HFFc6 (cell line): ENCODE results near the gene MIX23. TPM values are rescaled to one million over a fixed set of nuclear protein-coding genes. Genes with fewer than 3 reads are reported as not detected.

Experiments used
- DNase-seq: peaks from one replicate; pipeline ENCODE4 v3.0.0-alpha.2; 2018
- H3K27ac Mint-ChIP-seq: 2 replicates; pipeline ENCODE4 v1.8.0; 2020; ENCODE audit warnings: mild to moderate bottlenecking, mixed read lengths
- H3K27me3 Mint-ChIP-seq: 2 replicates; pipeline ENCODE4 v1.8.0; 2021; ENCODE audit warnings: mild to moderate bottlenecking, moderate library complexity, mixed read lengths; ENCODE audit not compliant: insufficient read depth
- H3K36me3 Mint-ChIP-seq: 2 replicates; pipeline ENCODE4 v1.8.0; 2021; ENCODE audit warnings: low read depth, mixed read lengths
- H3K4me1 Mint-ChIP-seq: 2 replicates; pipeline ENCODE4 v1.8.0; 2020; ENCODE audit warnings: low read depth, mixed read lengths
- H3K4me3 Mint-ChIP-seq: 2 replicates; pipeline ENCODE4 v1.8.0; 2020; ENCODE audit warnings: mild to moderate bottlenecking, moderate library complexity, mixed read lengths
- H3K9me3 Mint-ChIP-seq: 2 replicates; pipeline ENCODE4 v1.8.0; 2020; ENCODE audit warnings: mild to moderate bottlenecking, mixed read lengths
- CTCF ChIP-seq: fragments of 200-600 bp; sonication (generic); IDR thresholded peaks from 2 replicates; pipeline ENCODE4 v1.5.0; 2021; ENCODE audit warnings: antibody characterized with exemption, mild to moderate bottlenecking
- total RNA-seq, 6 experiments: library from RNA; stranded (reverse); fragmentation: NEBNext Ultra II Directional; extraction: Animal tissue kit (Norgen Biotek cat#: 25700); gene quantifications; 2 replicates in 1 of 6; 3 replicates in 5 of 6; pipeline ENCODE4 v1.2.3, GENCODE V29; 2021

The MIX23 gene
- total RNA-seq, 6 experiments from 2014 or later = 29.8 to 43.6 (median 40.6) TPM

DNA sequence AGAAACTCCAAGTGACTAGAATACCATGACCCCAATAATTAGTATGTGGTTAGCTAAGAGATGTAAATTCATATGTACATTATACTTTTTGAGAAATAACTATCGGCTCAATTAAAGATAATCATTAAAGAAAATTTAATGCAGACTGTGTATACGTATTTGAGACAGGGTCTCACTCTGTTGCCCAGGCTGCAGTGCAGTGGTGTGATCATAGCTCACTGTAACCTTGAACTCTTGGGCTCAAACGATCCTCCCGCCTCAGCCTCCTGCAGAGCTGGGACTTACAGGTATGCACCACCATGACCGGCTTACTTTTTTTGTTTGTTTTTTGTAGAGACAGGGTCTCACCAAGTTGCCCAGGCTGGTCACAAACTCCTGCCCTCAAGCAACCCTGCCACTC is 66.7 kb downstream of the MIX23 start:
- Mint-ChIP-seq H3K4me3 (no peak overlapping the region), H3K36me3 (no peaks in the 10 kb centered on the region), H3K4me1 (no peaks in the 10 kb centered on the region), H3K27me3 (peaks cover 8% of the 10 kb centered on the region), H3K9me3 (no peaks in the 10 kb centered on the region), H3K27ac (no peak overlapping the region)
- no peak for TF ChIP-seq CTCF
- DNase-seq = no peak

DNA sequence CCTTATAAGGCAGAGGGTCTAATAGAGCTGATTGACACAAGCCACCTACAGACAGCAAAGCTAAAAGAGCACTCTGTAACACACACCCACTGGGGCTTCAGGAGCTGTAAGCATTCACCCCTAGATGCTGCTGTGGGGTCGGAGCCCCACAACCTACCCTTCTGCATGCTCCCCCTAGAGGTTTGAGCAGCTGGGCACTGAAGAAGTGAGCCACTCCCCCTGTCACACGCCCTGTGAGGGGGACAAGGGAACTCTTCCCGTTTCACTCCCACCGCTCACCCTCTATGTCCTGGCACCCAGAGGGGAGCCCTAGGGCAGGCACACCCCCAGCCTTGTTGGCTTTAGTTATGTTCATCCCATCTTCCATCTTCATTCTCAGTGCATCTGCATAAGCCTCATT is 67.4 kb downstream of the MIX23 start:
- no peak for DNase-seq
- Mint-ChIP-seq H3K9me3 (no peaks in the 10 kb centered on the region), H3K27me3 (peaks cover 13% of the 10 kb centered on the region), H3K4me3 (no peak overlapping the region), H3K27ac (no peak overlapping the region), H3K4me1 (no peaks in the 10 kb centered on the region), H3K36me3 (no peaks in the 10 kb centered on the region)
- no peak for TF ChIP-seq CTCF

GRCh38 chr3:122314228-122314876 is 68.7 kb downstream of the MIX23 start:
- Mint-ChIP-seq H3K27ac (no peak overlapping the region), H3K27me3 (peaks cover 13% of the 10 kb centered on the region), H3K9me3 (no peaks in the 10 kb centered on the region), H3K36me3 (no peaks in the 10 kb centered on the region), H3K4me3 (no peak overlapping the region), H3K4me1 (no peaks in the 10 kb centered on the region)
- no peak for TF ChIP-seq CTCF
- DNase-seq = no peak

GRCh38 chr3:122313281-122313680 is 69.8 kb downstream of the MIX23 start:
- no peak overlapping the region for H3K27ac Mint-ChIP-seq
- no peak for TF ChIP-seq CTCF
- no peaks in the 10 kb centered on the region for H3K36me3 Mint-ChIP-seq
- H3K27me3 Mint-ChIP-seq = peaks cover 14% of the 10 kb centered on the region
- H3K4me3 Mint-ChIP-seq = no peak overlapping the region
- no peak for DNase-seq
- no peaks in the 10 kb centered on the region for H3K4me1 Mint-ChIP-seq
- no peaks in the 10 kb centered on the region for H3K9me3 Mint-ChIP-seq

DNA sequence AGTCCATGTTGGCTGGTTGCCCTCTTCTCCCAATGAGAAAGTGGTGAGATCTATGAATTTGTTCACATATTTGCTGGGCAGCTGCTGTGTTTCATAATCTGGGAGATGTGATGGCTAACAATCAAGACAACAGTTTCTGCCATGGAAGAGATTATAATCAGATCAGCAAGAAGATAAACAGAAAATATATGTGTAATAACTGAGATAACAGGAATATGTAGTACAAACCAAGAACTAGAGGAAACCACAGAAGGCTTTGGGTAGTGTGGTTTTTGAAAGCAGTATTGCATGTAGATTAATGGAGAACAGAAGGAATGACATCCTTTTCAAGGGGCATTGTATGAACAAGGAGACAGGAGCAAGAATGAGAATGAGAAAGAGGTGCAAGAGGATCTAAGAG is 70.2 kb downstream of the MIX23 start:
- TF ChIP-seq CTCF = no peak
- H3K4me1 Mint-ChIP-seq = no peaks in the 10 kb centered on the region
- no peak overlapping the region for H3K27ac Mint-ChIP-seq
- no peaks in the 10 kb centered on the region for H3K36me3 Mint-ChIP-seq
- DNase-seq = no peak
- H3K9me3 Mint-ChIP-seq = no peaks in the 10 kb centered on the region
- H3K27me3 Mint-ChIP-seq = peaks cover 14% of the 10 kb centered on the region
- H3K4me3 Mint-ChIP-seq = no peak overlapping the region

GRCh38 chr3:122310361-122310760 is 72.7 kb downstream of the MIX23 start:
- DNase-seq = no peak
- H3K27me3 Mint-ChIP-seq = peaks cover 9% of the 10 kb centered on the region
- no peak for TF ChIP-seq CTCF
- H3K4me3 Mint-ChIP-seq = no peak overlapping the region
- H3K9me3 Mint-ChIP-seq = no peaks in the 10 kb centered on the region
- H3K36me3 Mint-ChIP-seq = no peaks in the 10 kb centered on the region
- H3K4me1 Mint-ChIP-seq = no peaks in the 10 kb centered on the region
- H3K27ac Mint-ChIP-seq = no peak overlapping the region
